Measurements from ENCODE around the gene PGM2. TPM values are rescaled to one million over a fixed set of nuclear protein-coding genes. Genes with fewer than 3 reads are reported as not detected.

PGM2 gene
- total RNA-seq, 1 donor, result 20.3 TPM

GRCh38 chr4:37794056-37794455 lies 32.4 kb upstream of the PGM2 start:
- no peak for DNase-seq (ENCODE audit: insufficient read length, low spot score, missing footprints)
- peaks cover 12% of the 10 kb centered on the region for H3K27me3 ChIP-seq (ENCODE audit: insufficient read depth, low read length)
- no peak overlapping the region for H2AFZ ChIP-seq (ENCODE audit: low read length)
- no peak overlapping the region for H3K4me2 ChIP-seq (ENCODE audit: insufficient read depth, low read length)
- no peaks in the 10 kb centered on the region for H3K9me3 ChIP-seq (ENCODE audit: low read depth, low read length)
- no peak overlapping the region for H3K4me3 ChIP-seq (ENCODE audit: insufficient read depth, low read length)
- H3K4me1 ChIP-seq (ENCODE audit: insufficient read depth, low read length), result no peaks in the 10 kb centered on the region
- H4K20me1 ChIP-seq (ENCODE audit: insufficient read depth, low read length), result no peaks in the 10 kb centered on the region
- TF ChIP-seq, protein P1, sequence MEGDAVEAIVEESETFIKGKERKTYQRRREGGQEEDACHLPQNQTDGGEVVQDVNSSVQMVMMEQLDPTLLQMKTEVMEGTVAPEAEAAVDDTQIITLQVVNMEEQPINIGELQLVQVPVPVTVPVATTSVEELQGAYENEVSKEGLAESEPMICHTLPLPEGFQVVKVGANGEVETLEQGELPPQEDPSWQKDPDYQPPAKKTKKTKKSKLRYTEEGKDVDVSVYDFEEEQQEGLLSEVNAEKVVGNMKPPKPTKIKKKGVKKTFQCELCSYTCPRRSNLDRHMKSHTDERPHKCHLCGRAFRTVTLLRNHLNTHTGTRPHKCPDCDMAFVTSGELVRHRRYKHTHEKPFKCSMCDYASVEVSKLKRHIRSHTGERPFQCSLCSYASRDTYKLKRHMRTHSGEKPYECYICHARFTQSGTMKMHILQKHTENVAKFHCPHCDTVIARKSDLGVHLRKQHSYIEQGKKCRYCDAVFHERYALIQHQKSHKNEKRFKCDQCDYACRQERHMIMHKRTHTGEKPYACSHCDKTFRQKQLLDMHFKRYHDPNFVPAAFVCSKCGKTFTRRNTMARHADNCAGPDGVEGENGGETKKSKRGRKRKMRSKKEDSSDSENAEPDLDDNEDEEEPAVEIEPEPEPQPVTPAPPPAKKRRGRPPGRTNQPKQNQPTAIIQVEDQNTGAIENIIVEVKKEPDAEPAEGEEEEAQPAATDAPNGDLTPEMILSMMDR (IDR thresholded peaks at IDR 0.05; ENCODE audit: extremely low read depth, low read depth, low read length), result no peak
- H3K36me3 ChIP-seq (ENCODE audit: insufficient read depth, low read length), result no peaks in the 10 kb centered on the region
- no peak overlapping the region for H3K27ac ChIP-seq (ENCODE audit: low read depth, low read length)
- H3K79me2 ChIP-seq (ENCODE audit: insufficient read depth, low read length), result no peaks in the 10 kb centered on the region

DNA sequence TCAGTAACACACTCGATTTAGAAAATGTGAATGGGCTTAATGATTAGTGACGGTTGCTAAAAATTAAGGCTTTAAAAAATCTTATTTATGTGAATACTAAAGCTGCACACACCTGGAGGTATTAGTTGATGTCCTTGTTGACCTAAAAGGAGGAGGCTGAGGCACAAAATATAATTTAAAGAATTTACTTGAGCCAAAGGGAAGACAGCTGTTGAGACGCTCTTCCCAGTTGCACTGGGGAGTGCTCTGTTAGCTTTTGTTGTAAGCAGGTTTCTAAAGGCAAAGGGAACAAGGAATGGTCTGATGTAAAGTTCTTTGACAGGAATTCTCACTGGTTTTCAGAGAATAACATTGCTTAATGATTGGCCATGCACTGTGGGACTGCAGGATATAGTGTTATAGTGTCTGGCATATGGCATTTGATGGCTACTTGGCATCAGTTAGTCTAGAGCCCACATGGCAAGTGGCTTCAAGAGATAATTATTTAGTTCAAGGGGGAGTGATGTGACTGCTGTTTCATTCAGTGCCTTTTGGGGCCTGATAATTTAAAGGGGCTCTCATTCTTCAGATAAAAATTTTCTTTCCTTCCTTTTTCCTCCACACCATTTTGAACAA lies 30.8 kb upstream of the PGM2 start:
- Histone ChIP-seq H3K27ac (ENCODE audit: low read depth, low read length) (no peak overlapping the region), H3K4me2 (ENCODE audit: insufficient read depth, low read length) (no peak overlapping the region), H3K9me3 (ENCODE audit: low read depth, low read length) (no peaks in the 10 kb centered on the region), H2AFZ (ENCODE audit: low read length) (no peak overlapping the region), H3K27me3 (ENCODE audit: insufficient read depth, low read length) (peaks cover 10% of the 10 kb centered on the region), H3K4me3 (ENCODE audit: insufficient read depth, low read length) (no peak overlapping the region), H3K79me2 (ENCODE audit: insufficient read depth, low read length) (no peaks in the 10 kb centered on the region), H3K36me3 (ENCODE audit: insufficient read depth, low read length) (no peaks in the 10 kb centered on the region), H3K4me1 (ENCODE audit: insufficient read depth, low read length) (no peaks in the 10 kb centered on the region), H4K20me1 (ENCODE audit: insufficient read depth, low read length) (no peaks in the 10 kb centered on the region)
- DNase-seq (ENCODE audit: insufficient read length, low spot score, missing footprints), result no peak
- TF ChIP-seq, protein P1 (IDR thresholded peaks at IDR 0.05; ENCODE audit: extremely low read depth, low read depth, low read length), result no peak

DNA sequence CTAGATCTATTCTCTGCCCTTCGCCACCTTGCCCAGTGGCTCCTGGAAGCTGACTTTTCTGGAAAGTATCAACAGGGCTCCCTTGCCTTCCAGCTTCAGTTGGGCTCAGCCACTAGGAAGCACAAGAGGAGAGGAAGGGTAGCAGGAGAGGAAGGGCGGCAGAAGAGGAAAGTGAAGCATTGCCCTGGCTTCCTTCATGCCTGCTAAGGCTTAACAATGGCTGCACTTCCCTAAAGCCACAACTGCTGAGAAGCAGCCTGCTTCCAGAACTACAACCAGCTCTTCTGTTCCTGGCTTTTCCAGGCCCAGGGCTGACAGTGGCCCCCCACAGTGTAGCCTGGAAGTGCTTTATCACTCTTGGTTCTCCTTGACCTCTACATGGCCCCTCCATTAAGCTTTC lies 29.1 kb upstream of the PGM2 start:
- TF ChIP-seq, protein P1 (IDR thresholded peaks at IDR 0.05; ENCODE audit: extremely low read depth, low read depth, low read length), result no peak
- H3K9me3 ChIP-seq (ENCODE audit: low read depth, low read length), result no peaks in the 10 kb centered on the region
- H3K4me1 ChIP-seq (ENCODE audit: insufficient read depth, low read length), result no peaks in the 10 kb centered on the region
- H3K79me2 ChIP-seq (ENCODE audit: insufficient read depth, low read length), result no peaks in the 10 kb centered on the region
- DNase-seq (ENCODE audit: insufficient read length, low spot score, missing footprints), result no peak
- no peaks in the 10 kb centered on the region for H4K20me1 ChIP-seq (ENCODE audit: insufficient read depth, low read length)
- H2AFZ ChIP-seq (ENCODE audit: low read length), result no peak overlapping the region
- H3K4me2 ChIP-seq (ENCODE audit: insufficient read depth, low read length), result no peak overlapping the region
- H3K27ac ChIP-seq (ENCODE audit: low read depth, low read length), result no peak overlapping the region
- H3K4me3 ChIP-seq (ENCODE audit: insufficient read depth, low read length), result no peak overlapping the region
- no peaks in the 10 kb centered on the region for H3K36me3 ChIP-seq (ENCODE audit: insufficient read depth, low read length)
- peaks cover 10% of the 10 kb centered on the region for H3K27me3 ChIP-seq (ENCODE audit: insufficient read depth, low read length)

DNA sequence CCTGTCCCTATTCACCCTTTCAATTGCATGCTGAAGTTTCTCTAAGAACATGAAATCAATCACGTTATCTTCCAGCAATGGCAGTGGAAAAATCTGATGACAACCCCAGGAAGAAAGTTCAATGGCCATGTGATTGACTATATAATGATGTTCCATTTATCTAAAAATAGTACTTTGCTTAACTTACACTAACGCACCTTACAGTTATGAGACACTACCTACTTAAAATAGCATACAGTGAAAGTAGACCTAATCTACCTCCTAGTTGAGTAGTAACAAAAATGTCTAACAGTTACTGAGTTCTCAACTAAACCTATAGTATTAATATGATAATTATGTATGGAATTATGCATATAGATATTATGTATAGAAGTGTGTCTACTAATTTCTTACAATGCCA lies 28.6 kb upstream of the PGM2 start:
- no peak for DNase-seq (ENCODE audit: insufficient read length, low spot score, missing footprints)
- Histone ChIP-seq H3K4me2 (ENCODE audit: insufficient read depth, low read length) (no peak overlapping the region), H3K27ac (ENCODE audit: low read depth, low read length) (no peak overlapping the region), H3K9me3 (ENCODE audit: low read depth, low read length) (no peaks in the 10 kb centered on the region), H3K79me2 (ENCODE audit: insufficient read depth, low read length) (no peaks in the 10 kb centered on the region), H4K20me1 (ENCODE audit: insufficient read depth, low read length) (no peaks in the 10 kb centered on the region), H2AFZ (ENCODE audit: low read length) (no peak overlapping the region), H3K4me3 (ENCODE audit: insufficient read depth, low read length) (no peak overlapping the region), H3K36me3 (ENCODE audit: insufficient read depth, low read length) (no peaks in the 10 kb centered on the region), H3K4me1 (ENCODE audit: insufficient read depth, low read length) (no peaks in the 10 kb centered on the region), H3K27me3 (ENCODE audit: insufficient read depth, low read length) (peaks cover 10% of the 10 kb centered on the region)
- TF ChIP-seq, protein P1 (IDR thresholded peaks at IDR 0.05; ENCODE audit: extremely low read depth, low read depth, low read length), result no peak
